WTC11 (cell line): ENCODE results near the gene EPHA4. TPM values are rescaled to one million over a fixed set of nuclear protein-coding genes. Genes with fewer than 3 reads are reported as not detected.

Experiments used
- ATAC-seq: fragments of 200-7000 bp; cut with Tn5 transposase; 2 replicates; pipeline ENCODE4 v1.10.0; 2021; ENCODE audit warnings: mild to moderate bottlenecking, moderate library complexity
- CTCF ChIA-PET: fragments of 300-600 bp; sonication (Branson Sonifier 250); formaldehyde crosslinking; loops from one replicate; lab custom pipeline; 2021; ENCODE audit warnings: antibody characterized with exemption; lab: Charles Lee
- POLR2A ChIA-PET: fragments of 350-600 bp; sonication (Branson Sonifier 250); formaldehyde crosslinking; loops from one replicate; lab custom pipeline; 2021; ENCODE audit warnings: antibody characterized with exemption; lab: Charles Lee
- DNase-seq: peaks from one replicate; pipeline ENCODE4 v3.0.0; 2021; ENCODE audit warnings: low spot score
- H3K27ac Mint-ChIP-seq: 2 replicates; pipeline ENCODE4 v1.8.0; 2021; ENCODE audit warnings: mixed read lengths
- H3K27me3 Mint-ChIP-seq: 2 replicates; pipeline ENCODE4 v1.8.0; 2021; ENCODE audit warnings: low read depth, mild to moderate bottlenecking, moderate library complexity, mixed read lengths
- H3K36me3 Mint-ChIP-seq: 2 replicates; pipeline ENCODE4 v1.8.0; 2021; ENCODE audit warnings: mixed read lengths
- H3K4me1 Mint-ChIP-seq: 2 replicates; pipeline ENCODE4 v1.8.0; 2022; ENCODE audit warnings: mixed read lengths
- H3K4me3 Mint-ChIP-seq: 2 replicates; pipeline ENCODE4 v1.8.0; 2021; ENCODE audit warnings: mild to moderate bottlenecking, moderate library complexity, mixed read lengths
- H3K9me3 Mint-ChIP-seq: 2 replicates; pipeline ENCODE4 v1.8.0; 2021; ENCODE audit warnings: mixed read lengths
- ATF1 ChIP-seq: sonication (generic); formaldehyde crosslinking; IDR thresholded peaks from 2 replicates; pipeline ENCODE4 v1.8.1; 2023; ENCODE audit warnings: mild to moderate bottlenecking, moderate library complexity, missing genetic modification reagents
- ETV6 ChIP-seq: sonication (generic); formaldehyde crosslinking; IDR thresholded peaks from 2 replicates; pipeline ENCODE4 v1.8.1; 2022; ENCODE audit warnings: mild to moderate bottlenecking, missing genetic modification reagents
- FOXJ3 ChIP-seq: sonication (generic); formaldehyde crosslinking; IDR thresholded peaks from 2 replicates; pipeline ENCODE4 v1.9.0; 2021; ENCODE audit warnings: missing genetic modification reagents, mild to moderate bottlenecking, borderline replicate concordance
- JAZF1 ChIP-seq: fragments of 250-450 bp; sonication (Bioruptor Pico); IDR thresholded peaks from 2 replicates; pipeline ENCODE4 v1.9.0; 2021; ENCODE audit warnings: moderate library complexity, mild to moderate bottlenecking, inconsistent platforms
- MYBL2 ChIP-seq: sonication (generic); formaldehyde crosslinking; IDR thresholded peaks from 2 replicates; pipeline ENCODE4 v1.8.1; 2023; ENCODE audit warnings: mild to moderate bottlenecking, moderate library complexity, missing genetic modification reagents
- NR2C2 ChIP-seq: sonication (generic); formaldehyde crosslinking; IDR thresholded peaks from 2 replicates; pipeline ENCODE4 v1.8.0; 2022; ENCODE audit warnings: mild to moderate bottlenecking, missing genetic modification reagents
- PRRX2 ChIP-seq: fragments of 250-450 bp; sonication (Bioruptor Pico); IDR thresholded peaks from 2 replicates; pipeline ENCODE4 v1.8.0; 2021; ENCODE audit warnings: mild to moderate bottlenecking
- SP1 ChIP-seq: sonication (generic); formaldehyde crosslinking; conservative IDR thresholded peaks from 2 replicates; pipeline ENCODE4 v1.8.1; 2022; ENCODE audit warnings: missing genetic modification reagents
- ZNF138 ChIP-seq: sonication (generic); formaldehyde crosslinking; conservative IDR thresholded peaks from 2 replicates; pipeline ENCODE4 v1.8.1; 2022; ENCODE audit warnings: mild to moderate bottlenecking, moderate library complexity, missing genetic modification reagents
- ZNF416 ChIP-seq: fragments of 250-450 bp; sonication (Bioruptor Pico); IDR thresholded peaks from 2 replicates; pipeline ENCODE4 v1.9.0; 2021; ENCODE audit warnings: mild to moderate bottlenecking, inconsistent platforms
- ZNF423 ChIP-seq: fragments of 250-450 bp; sonication (Bioruptor Pico); IDR thresholded peaks from 2 replicates; pipeline ENCODE4 v2.1.2; 2022; ENCODE audit warnings: mild to moderate bottlenecking, moderate library complexity
- ZNF671 ChIP-seq: fragments of 250-450 bp; sonication (Bioruptor Pico); IDR thresholded peaks from 2 replicates; pipeline ENCODE4 v1.8.0; 2021; ENCODE audit warnings: mild to moderate bottlenecking
- total RNA-seq: library from RNA; stranded (reverse); gene quantifications from 3 replicates; pipeline ENCODE4 v1.2.3, GENCODE V29; 2021
- TF ChIP-seq, protein P1 (sequence below): sonication (generic); formaldehyde crosslinking; IDR thresholded peaks from 2 replicates; pipeline ENCODE4 v1.8.0; 2022; ENCODE audit warnings: missing genetic modification reagents
- TF ChIP-seq, protein P2 (sequence below): sonication (generic); formaldehyde crosslinking; IDR thresholded peaks from 2 replicates; pipeline ENCODE4 v1.8.1; 2023; ENCODE audit warnings: mild to moderate bottlenecking, missing genetic modification reagents
- TF ChIP-seq, protein P3 (sequence below): fragments of 250-450 bp; sonication (Bioruptor Pico); conservative IDR thresholded peaks from 2 replicates; pipeline ENCODE4 v1.9.0; 2021; ENCODE audit warnings: mild to moderate bottlenecking
- TF ChIP-seq, protein P4 (sequence below): fragments of 250-450 bp; sonication (Bioruptor Pico); IDR thresholded peaks from 2 replicates; pipeline ENCODE4 v1.9.0; 2021; ENCODE audit warnings: mild to moderate bottlenecking
- TF ChIP-seq, protein P5 (sequence below): sonication (generic); formaldehyde crosslinking; IDR thresholded peaks from 2 replicates; pipeline ENCODE4 v1.8.1; 2023; ENCODE audit warnings: mild to moderate bottlenecking, moderate library complexity, missing genetic modification reagents
- TF ChIP-seq, protein P6 (sequence below): fragments of 250-450 bp; sonication (Bioruptor Pico); IDR thresholded peaks from 2 replicates; pipeline ENCODE4 v1.8.0; 2021; ENCODE audit warnings: mild to moderate bottlenecking
- TF ChIP-seq, protein P7 (sequence below): sonication (generic); formaldehyde crosslinking; IDR thresholded peaks from 2 replicates; pipeline ENCODE4 v1.8.1; 2023; ENCODE audit warnings: mild to moderate bottlenecking, missing genetic modification reagents
- TF ChIP-seq, protein P8 (sequence below): sonication (generic); formaldehyde crosslinking; IDR thresholded peaks from 2 replicates; pipeline ENCODE4 v1.8.0; 2022; ENCODE audit warnings: mild to moderate bottlenecking, missing genetic modification reagents

The EPHA4 gene
- total RNA-seq, 1 experiment from 2014 or later = 11.0 TPM

DNA sequence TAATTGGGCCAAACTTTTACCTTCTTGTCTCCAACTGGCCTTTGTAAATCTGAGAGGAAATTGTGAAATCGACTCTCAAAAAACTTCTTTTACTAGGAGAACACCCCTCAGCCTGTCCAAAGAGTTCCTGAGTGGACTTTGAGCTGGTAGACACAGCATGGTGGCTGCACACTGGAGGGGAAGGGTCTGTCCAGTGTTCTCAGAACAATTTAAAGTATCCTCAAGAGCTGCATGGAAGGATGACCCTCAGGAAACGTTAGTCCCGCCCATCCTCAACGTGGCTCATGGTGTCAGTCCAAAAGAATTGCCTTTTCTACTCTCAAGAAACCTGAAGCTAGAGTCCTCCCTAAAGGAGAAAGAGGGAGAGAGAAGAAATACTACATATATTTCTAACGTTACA lies 182.7 kb downstream of the EPHA4 start (continued):
- TF ChIP-seq, protein P1, sequence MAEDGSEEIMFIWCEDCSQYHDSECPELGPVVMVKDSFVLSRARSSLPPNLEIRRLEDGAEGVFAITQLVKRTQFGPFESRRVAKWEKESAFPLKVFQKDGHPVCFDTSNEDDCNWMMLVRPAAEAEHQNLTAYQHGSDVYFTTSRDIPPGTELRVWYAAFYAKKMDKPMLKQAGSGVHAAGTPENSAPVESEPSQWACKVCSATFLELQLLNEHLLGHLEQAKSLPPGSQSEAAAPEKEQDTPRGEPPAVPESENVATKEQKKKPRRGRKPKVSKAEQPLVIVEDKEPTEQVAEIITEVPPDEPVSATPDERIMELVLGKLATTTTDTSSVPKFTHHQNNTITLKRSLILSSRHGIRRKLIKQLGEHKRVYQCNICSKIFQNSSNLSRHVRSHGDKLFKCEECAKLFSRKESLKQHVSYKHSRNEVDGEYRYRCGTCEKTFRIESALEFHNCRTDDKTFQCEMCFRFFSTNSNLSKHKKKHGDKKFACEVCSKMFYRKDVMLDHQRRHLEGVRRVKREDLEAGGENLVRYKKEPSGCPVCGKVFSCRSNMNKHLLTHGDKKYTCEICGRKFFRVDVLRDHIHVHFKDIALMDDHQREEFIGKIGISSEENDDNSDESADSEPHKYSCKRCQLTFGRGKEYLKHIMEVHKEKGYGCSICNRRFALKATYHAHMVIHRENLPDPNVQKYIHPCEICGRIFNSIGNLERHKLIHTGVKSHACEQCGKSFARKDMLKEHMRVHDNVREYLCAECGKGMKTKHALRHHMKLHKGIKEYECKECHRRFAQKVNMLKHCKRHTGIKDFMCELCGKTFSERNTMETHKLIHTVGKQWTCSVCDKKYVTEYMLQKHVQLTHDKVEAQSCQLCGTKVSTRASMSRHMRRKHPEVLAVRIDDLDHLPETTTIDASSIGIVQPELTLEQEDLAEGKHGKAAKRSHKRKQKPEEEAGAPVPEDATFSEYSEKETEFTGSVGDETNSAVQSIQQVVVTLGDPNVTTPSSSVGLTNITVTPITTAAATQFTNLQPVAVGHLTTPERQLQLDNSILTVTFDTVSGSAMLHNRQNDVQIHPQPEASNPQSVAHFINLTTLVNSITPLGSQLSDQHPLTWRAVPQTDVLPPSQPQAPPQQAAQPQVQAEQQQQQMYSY (CRISPR knock-in tag) = no peak
- TF ChIP-seq, protein P2, sequence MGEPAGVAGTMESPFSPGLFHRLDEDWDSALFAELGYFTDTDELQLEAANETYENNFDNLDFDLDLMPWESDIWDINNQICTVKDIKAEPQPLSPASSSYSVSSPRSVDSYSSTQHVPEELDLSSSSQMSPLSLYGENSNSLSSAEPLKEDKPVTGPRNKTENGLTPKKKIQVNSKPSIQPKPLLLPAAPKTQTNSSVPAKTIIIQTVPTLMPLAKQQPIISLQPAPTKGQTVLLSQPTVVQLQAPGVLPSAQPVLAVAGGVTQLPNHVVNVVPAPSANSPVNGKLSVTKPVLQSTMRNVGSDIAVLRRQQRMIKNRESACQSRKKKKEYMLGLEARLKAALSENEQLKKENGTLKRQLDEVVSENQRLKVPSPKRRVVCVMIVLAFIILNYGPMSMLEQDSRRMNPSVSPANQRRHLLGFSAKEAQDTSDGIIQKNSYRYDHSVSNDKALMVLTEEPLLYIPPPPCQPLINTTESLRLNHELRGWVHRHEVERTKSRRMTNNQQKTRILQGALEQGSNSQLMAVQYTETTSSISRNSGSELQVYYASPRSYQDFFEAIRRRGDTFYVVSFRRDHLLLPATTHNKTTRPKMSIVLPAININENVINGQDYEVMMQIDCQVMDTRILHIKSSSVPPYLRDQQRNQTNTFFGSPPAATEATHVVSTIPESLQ = no peak

DNA sequence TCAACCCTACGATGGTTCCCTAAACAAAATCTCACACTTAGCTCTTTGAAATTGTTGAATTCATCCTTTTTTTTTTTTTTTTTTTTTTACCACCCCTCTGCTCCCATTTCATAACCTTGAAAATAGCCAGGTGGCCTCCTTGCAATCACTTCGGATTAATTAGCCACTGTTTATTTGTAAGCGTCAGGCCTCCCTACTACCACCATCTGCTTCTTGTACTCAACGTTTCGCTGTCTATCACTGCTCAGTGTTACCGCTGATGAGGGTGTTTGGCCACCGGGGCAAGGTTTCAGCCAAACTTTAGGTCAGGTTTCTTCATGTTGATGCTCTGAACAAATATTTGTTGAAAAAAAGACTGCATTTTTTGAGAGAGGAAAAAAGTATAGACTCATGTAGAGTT lies 183.2 kb downstream of the EPHA4 start:
- CTCF ChIA-PET = no interaction called here
- DNase-seq (no peak), ATAC-seq (no peak)
- Mint-ChIP-seq H3K4me1 (peaks cover 4% of the 10 kb centered on the region), H3K27me3 (no peaks in the 10 kb centered on the region), H3K4me3 (no peak overlapping the region), H3K36me3 (no peaks in the 10 kb centered on the region), H3K9me3 (no peaks in the 10 kb centered on the region)
- POLR2A ChIA-PET = no interaction called here
- TF ChIP-seq, protein P3, sequence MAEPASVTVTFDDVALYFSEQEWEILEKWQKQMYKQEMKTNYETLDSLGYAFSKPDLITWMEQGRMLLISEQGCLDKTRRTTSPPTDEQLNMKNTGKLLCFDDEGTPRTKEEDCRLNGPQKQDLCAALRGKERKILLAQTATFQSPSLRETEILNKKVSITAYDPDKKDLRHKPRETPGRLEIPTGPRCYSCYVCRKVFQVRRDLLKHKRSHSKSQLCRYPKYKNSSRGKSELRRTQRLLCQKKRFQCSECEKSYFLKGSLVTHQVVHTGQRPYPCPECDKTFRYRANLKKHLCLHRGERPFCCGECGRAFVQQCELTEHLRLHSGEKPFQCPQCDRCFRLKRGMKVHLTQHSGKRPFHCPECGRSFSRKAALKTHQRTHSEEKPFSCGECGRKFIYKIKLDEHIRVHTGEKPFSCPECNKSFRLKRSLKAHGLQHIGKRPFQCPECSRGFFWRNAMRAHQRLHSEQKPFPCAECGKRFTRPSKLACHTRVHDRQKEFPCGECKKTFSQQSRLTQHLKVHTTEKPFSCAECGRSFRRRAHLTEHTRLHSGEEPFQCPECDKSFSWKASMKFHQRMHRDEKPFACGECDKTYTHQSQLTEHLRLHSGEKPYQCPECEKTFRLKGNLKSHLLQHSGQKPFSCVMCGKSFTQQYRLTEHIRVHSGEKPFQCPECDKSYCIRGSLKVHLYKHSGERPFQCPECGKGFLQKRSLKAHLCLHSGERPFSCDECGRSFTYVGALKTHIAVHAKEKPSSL (CRISPR knock-in tag) = no peak
- TF ChIP-seq ZNF416 (CRISPR knock-in tag) = no peak
- TF ChIP-seq, protein P4, sequence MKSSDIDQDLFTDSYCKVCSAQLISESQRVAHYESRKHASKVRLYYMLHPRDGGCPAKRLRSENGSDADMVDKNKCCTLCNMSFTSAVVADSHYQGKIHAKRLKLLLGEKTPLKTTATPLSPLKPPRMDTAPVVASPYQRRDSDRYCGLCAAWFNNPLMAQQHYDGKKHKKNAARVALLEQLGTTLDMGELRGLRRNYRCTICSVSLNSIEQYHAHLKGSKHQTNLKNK (CRISPR knock-in tag) = no peak
- TF ChIP-seq, protein P5, sequence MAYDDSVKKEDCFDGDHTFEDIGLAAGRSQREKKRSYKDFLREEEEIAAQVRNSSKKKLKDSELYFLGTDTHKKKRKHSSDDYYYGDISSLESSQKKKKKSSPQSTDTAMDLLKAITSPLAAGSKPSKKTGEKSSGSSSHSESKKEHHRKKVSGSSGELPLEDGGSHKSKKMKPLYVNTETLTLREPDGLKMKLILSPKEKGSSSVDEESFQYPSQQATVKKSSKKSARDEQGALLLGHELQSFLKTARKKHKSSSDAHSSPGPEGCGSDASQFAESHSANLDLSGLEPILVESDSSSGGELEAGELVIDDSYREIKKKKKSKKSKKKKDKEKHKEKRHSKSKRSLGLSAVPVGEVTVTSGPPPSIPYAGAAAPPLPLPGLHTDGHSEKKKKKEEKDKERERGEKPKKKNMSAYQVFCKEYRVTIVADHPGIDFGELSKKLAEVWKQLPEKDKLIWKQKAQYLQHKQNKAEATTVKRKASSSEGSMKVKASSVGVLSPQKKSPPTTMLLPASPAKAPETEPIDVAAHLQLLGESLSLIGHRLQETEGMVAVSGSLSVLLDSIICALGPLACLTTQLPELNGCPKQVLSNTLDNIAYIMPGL (CRISPR knock-in tag) = no peak
- TF ChIP-seq PRRX2 (CRISPR knock-in tag) = no peak
- TF ChIP-seq ATF1 = no peak
- no peak for TF ChIP-seq ZNF423 (CRISPR knock-in tag)
- no peak for TF ChIP-seq JAZF1 (CRISPR knock-in tag)
- no peak for TF ChIP-seq ZNF138 (CRISPR knock-in tag)
- TF ChIP-seq, all 79 proteins: peak for 0
- H3K27ac Mint-ChIP-seq = no peak overlapping the region

DNA sequence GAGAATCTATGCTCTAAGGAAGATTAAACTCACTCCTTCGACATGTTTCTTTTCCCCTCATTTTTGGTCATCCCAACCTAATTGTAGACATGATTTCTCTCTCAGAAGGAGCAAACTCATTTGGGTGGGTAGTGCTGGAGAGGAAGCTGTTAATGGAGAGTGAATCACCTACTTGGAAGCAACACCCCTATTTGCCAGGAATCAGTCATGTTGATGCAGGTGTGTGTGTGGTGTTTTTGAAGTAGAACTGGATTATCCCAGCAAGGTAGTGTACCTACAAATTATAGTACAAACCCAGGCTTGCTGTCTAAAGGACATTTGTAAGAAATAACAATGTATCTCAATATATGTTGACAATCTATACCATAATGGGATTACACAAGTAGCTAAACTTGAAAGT lies 186.4 kb downstream of the EPHA4 start:
- POLR2A ChIA-PET = interaction anchor here (0.6 kb wide), 1 partner anchor 1791 kb away, joined by 8 read pairs; no protein-coding TSS in a partner anchor
- no peak for DNase-seq
- Mint-ChIP-seq H3K36me3 (no peaks in the 10 kb centered on the region), H3K9me3 (no peaks in the 10 kb centered on the region), H3K27ac (no peak overlapping the region), H3K4me3 (no peak overlapping the region), H3K4me1 (peaks cover under 1% of the 10 kb centered on the region), H3K27me3 (no peaks in the 10 kb centered on the region)
- no peak for ATAC-seq
- CTCF ChIA-PET = no interaction called here
- TF ChIP-seq SP1 (CRISPR knock-in tag) (no peak), ZNF423 (CRISPR knock-in tag) (no peak), ETV6 (CRISPR knock-in tag) (no peak), ZNF671 (CRISPR knock-in tag) (no peak), NR2C2 (CRISPR knock-in tag) (no peak), FOXJ3 (CRISPR knock-in tag) (no peak), MYBL2 (no peak)
- TF ChIP-seq, protein P6, sequence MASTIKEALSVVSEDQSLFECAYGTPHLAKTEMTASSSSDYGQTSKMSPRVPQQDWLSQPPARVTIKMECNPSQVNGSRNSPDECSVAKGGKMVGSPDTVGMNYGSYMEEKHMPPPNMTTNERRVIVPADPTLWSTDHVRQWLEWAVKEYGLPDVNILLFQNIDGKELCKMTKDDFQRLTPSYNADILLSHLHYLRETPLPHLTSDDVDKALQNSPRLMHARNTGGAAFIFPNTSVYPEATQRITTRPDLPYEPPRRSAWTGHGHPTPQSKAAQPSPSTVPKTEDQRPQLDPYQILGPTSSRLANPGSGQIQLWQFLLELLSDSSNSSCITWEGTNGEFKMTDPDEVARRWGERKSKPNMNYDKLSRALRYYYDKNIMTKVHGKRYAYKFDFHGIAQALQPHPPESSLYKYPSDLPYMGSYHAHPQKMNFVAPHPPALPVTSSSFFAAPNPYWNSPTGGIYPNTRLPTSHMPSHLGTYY (CRISPR knock-in tag) = no peak
- TF ChIP-seq, protein P7, sequence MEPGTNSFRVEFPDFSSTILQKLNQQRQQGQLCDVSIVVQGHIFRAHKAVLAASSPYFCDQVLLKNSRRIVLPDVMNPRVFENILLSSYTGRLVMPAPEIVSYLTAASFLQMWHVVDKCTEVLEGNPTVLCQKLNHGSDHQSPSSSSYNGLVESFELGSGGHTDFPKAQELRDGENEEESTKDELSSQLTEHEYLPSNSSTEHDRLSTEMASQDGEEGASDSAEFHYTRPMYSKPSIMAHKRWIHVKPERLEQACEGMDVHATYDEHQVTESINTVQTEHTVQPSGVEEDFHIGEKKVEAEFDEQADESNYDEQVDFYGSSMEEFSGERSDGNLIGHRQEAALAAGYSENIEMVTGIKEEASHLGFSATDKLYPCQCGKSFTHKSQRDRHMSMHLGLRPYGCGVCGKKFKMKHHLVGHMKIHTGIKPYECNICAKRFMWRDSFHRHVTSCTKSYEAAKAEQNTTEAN = no peak
- TF ChIP-seq, protein P8, sequence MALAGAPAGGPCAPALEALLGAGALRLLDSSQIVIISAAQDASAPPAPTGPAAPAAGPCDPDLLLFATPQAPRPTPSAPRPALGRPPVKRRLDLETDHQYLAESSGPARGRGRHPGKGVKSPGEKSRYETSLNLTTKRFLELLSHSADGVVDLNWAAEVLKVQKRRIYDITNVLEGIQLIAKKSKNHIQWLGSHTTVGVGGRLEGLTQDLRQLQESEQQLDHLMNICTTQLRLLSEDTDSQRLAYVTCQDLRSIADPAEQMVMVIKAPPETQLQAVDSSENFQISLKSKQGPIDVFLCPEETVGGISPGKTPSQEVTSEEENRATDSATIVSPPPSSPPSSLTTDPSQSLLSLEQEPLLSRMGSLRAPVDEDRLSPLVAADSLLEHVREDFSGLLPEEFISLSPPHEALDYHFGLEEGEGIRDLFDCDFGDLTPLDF (CRISPR knock-in tag) = no peak
